LNCAP (cell line): ENCODE data around the gene ARHGAP30.

Source experiments
- CTCF ChIP-seq: fragments of 450-650 bp; IDR thresholded peaks from 2 replicates; pipeline ENCODE4 v1.5.1; 2017; ENCODE audit warnings: mild to moderate bottlenecking

Gene ARHGAP30

GRCh38 chr1:161061419-161061818 is 8.3 kb downstream of the ARHGAP30 start:
- TF ChIP-seq CTCF = no peak

GRCh38 chr1:161059293-161059692 is 10.4 kb downstream of the ARHGAP30 start:
- no peak for TF ChIP-seq CTCF

- TF ChIP-seq CTCF = no peak
Observed at GRCh38 chr1:161054805-161055204, 14.9 kb downstream of the ARHGAP30 start.

- TF ChIP-seq CTCF = no peak
Observed at GRCh38 chr1:161054232-161054631, 15.5 kb downstream of the ARHGAP30 start.

GRCh38 chr1:161052899-161053298 is 16.8 kb downstream of the ARHGAP30 start:
- TF ChIP-seq CTCF = no peak

GRCh38 chr1:161051219-161051618 is 18.5 kb downstream of the ARHGAP30 start:
- no peak for TF ChIP-seq CTCF

GRCh38 chr1:161048949-161049722 is 20.6 kb downstream of the ARHGAP30 start:
- no peak for TF ChIP-seq CTCF
